GM19372 (cell line): ENCODE measurements around the gene PUM1.
"Not testable (repeated sequence)": the region's sequence is repeated elsewhere in the genome, so short reads cannot be mapped to it uniquely, and the experiment has no call there.

Source experiments
- ATAC-seq: cut with Tn5 transposase; IDR thresholded peaks from one replicate; pipeline ENCODE4 v1.9.1; 2021; ENCODE audit warnings: mild to moderate bottlenecking, low read depth, moderate library complexity; ENCODE audit not compliant: unreplicated experiment

Gene PUM1

GRCh38 chr1:30969903-30970302, 95.6 kb downstream of the PUM1 start:
- ATAC-seq: no peak

GRCh38 chr1:30968220-30968971, 97.1 kb downstream of the PUM1 start:
- ATAC-seq: no peak

- no peak for ATAC-seq
Measured at GRCh38 chr1:30966690-30967369, 98.7 kb downstream of the PUM1 start.

- ATAC-seq: no peak
Measured at GRCh38 chr1:30965924-30966599, 99.5 kb downstream of the PUM1 start.

GRCh38 chr1:30964706-30965105, 100.8 kb downstream of the PUM1 start:
- no peak for ATAC-seq

- ATAC-seq: no peak
Measured at GRCh38 chr1:30962609-30963508, 102.7 kb downstream of the PUM1 start.

GRCh38 chr1:30957560-30958222, 107.8 kb downstream of the PUM1 start:
- ATAC-seq: no peak

- no peak for ATAC-seq
Measured at GRCh38 chr1:30955448-30956015, 110.0 kb downstream of the PUM1 start.

GRCh38 chr1:30953685-30954084, 111.8 kb downstream of the PUM1 start:
- no peak for ATAC-seq

GRCh38 chr1:30952098-30952497, 113.4 kb downstream of the PUM1 start:
- ATAC-seq: no peak

GRCh38 chr1:30950700-30951099, 114.8 kb downstream of the PUM1 start:
- no peak for ATAC-seq

- no peak for ATAC-seq
Measured at GRCh38 chr1:30950053-30950452, 115.5 kb downstream of the PUM1 start.

GRCh38 chr1:30949487-30949838, 116.1 kb downstream of the PUM1 start:
- not testable (repeated sequence) for ATAC-seq

GRCh38 chr1:30948813-30949486, 116.6 kb downstream of the PUM1 start:
- not testable (repeated sequence) for ATAC-seq

- ATAC-seq: no peak
Measured at GRCh38 chr1:30948278-30948677, 117.2 kb downstream of the PUM1 start.

GRCh38 chr1:30947212-30947611, 118.3 kb downstream of the PUM1 start:
- no peak for ATAC-seq

- no peak for ATAC-seq
Measured at GRCh38 chr1:30942326-30942963, 123.1 kb downstream of the PUM1 start.

- no peak for ATAC-seq
Measured at GRCh38 chr1:30940541-30940940, 125.0 kb downstream of the PUM1 start.
